ENCODE data around the gene STK32B. TPM values are rescaled to one million over a fixed set of nuclear protein-coding genes. Genes with fewer than 3 reads are reported as not detected.
A peak's percentile ranks its signal among the peaks of the same experiment; 100 is the strongest.

Gene STK32B
- total and polyA plus RNA-seq, 2 of the 4 experiments (the other 2 are of a cell fraction), result 5.5 to 6.3 TPM

- TF ChIP-seq MAFK (IDR thresholded peaks at IDR 0.05; ENCODE audit: low read depth, low read length), result no peak
Measured at GRCh38 chr4:5164221-5164912, 113.1 kb downstream of the STK32B start (continued).

- no TSS peak for BruUV-seq (replicated peaks)
- H3K9me3 ChIP-seq (ENCODE audit: control insufficient read depth, insufficient read depth, low read length), result no peaks in the 10 kb centered on the region
- no peaks in the 10 kb centered on the region for H4K20me1 ChIP-seq (ENCODE audit: insufficient read depth, low read length)
- peaks cover 18% of the 10 kb centered on the region for H3K9me1 ChIP-seq (ENCODE audit: insufficient read depth, low read length)
- in situ Hi-C loops (cut with MboI; ENCODE audit: low sequenced_read_pairs) (no loop called here), dilution Hi-C loops (cut with HindIII; ENCODE audit: low sequenced_read_pairs, unreplicated experiment) (no loop called here), intact Hi-C loops (cut with micrococcal nuclease) (no loop called here)
- ATAC-seq (ENCODE audit: low read depth), result peak; percentile 74
- H3K4ac ChIP-seq (ENCODE audit: low read depth, low read length), result peak overlapping the region; percentile 97
- no peak overlapping the region for H3K4me3 ChIP-seq (ENCODE audit: insufficient read depth, low read depth, low read length)
- peak overlapping the region; percentile 93 for H2BK15ac ChIP-seq (ENCODE audit: low read depth, low read length)
- H3K9ac ChIP-seq (ENCODE audit: low read depth, low read length), result peak overlapping the region; percentile 35; the same call in 1 of the 2 replicates
- TF ChIP-seq MAFK (IDR thresholded peaks at IDR 0.05; ENCODE audit: low read depth, low read length) (peak; percentile 79), RAD21 (IDR thresholded peaks at IDR 0.05; ENCODE audit: low read length) (no peak)
- 12% methylated on average over 5 of the region's 29 CpGs; no CpG with 5 or more reads in 1 of the 2 experiments for WGBS, 2 experiments (ENCODE audit: extremely low coverage in 2 of 2, insufficient read length in 1 of 2)
- 0 out of 2 replicates have a peak overlapping the region, but pooled peaks have one; percentile 1 for H3K4me2 ChIP-seq (ENCODE audit: low read depth, low read length)
- peak overlapping the region; percentile 92 for H4K91ac ChIP-seq (ENCODE audit: insufficient read depth, low read depth, low read length)
- H2BK120ac ChIP-seq (ENCODE audit: low read depth, low read length), result peak overlapping the region; percentile 98
- POLR2A ChIA-PET (ENCODE audit: unreplicated experiment), result no interaction called here
- peak overlapping the region; percentile 56 for H2BK5ac ChIP-seq (ENCODE audit: low read depth, low read length, poor library complexity, severe bottlenecking)
- peak overlapping the region; percentile 75 for H3K18ac ChIP-seq (ENCODE audit: low read depth, low read length)
- H2AFZ ChIP-seq (replicated peaks; ENCODE audit: low read length, poor library complexity), result peak overlapping the region; percentile 87
- peak overlapping the region; percentile 79 for H3K27ac ChIP-seq (ENCODE audit: insufficient read depth, low read length)
- peak overlapping the region; percentile 97 for H2BK20ac ChIP-seq (ENCODE audit: low read depth, low read length)
- H3K79me1 ChIP-seq (ENCODE audit: low read depth in 1 of 2, low read length in 2 of 2), result peaks cover 7 to 18% of the 10 kb centered on the region in 2 experiments; a peak in 3 of 4 replicates
- CTCF ChIA-PET, result no interaction called here
- H2AK5ac ChIP-seq (ENCODE audit: low read depth, low read length), result peak overlapping the region; percentile 64
- peak overlapping the region; percentile 76 for H3K56ac ChIP-seq (ENCODE audit: extremely low read depth, insufficient read depth, low read length)
- no peaks in the 10 kb centered on the region for H3K27me3 ChIP-seq (ENCODE audit: control insufficient read depth, insufficient read depth, low read length)
- peak overlapping the region; percentile 97 for H3K14ac ChIP-seq (replicated peaks; ENCODE audit: low read depth, low read length)
- H3K4me1 ChIP-seq (ENCODE audit: control insufficient read depth, insufficient read depth, low read length), result peaks cover 8% of the 10 kb centered on the region
- peak; percentile 64 for DNase-seq
- H4K8ac ChIP-seq (ENCODE audit: low read depth in 2 of 2, low read length in 2 of 2), result peak overlapping the region; percentile 83 to 91
- H2AK9ac ChIP-seq (replicated peaks; ENCODE audit: low read depth, low read length, poor library complexity), result peak overlapping the region; percentile 80
- H3K36me3 ChIP-seq (ENCODE audit: control insufficient read depth, insufficient read depth, low read length), result peaks cover 7% of the 10 kb centered on the region
- peak overlapping the region; percentile 94 for H3K23ac ChIP-seq (ENCODE audit: low read depth, low read length)
- peak overlapping the region; percentile 80 for H4K5ac ChIP-seq (ENCODE audit: low read depth, low read length)
Measured at GRCh38 chr4:5165420-5166369, 114.4 kb downstream of the STK32B start.
